ENCODE data around the gene PIP5K1C. TPM values are rescaled to one million over a fixed set of nuclear protein-coding genes. Genes with fewer than 3 reads are reported as not detected.

PIP5K1C gene
- total RNA-seq, 4 donors from 2014 or later: 16.1 to 21.1 (median 17.4) TPM

DNA sequence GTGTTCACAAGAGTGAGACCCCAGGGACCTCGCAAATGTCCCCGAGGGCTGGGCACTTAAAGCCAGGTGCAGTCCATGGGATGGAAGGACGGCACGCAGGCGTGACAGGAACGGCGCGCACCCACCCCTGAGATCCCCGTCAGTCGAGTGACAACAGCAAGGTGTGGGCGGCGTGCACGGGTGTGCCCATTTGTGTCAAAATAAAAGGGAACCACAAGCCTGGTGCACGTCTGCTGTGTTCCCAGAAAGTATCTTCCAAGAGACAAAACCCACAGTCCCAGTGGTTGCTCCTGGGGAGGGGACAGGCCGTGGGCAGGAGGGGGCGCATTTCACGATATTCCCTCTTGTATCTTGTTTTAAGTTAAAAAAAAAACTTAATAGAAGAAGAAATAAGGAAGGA, 58.0 kb downstream of the PIP5K1C start:
- ATAC-seq (ENCODE audit: low FRiP score): no peak
- TF ChIP-seq, protein P1, sequence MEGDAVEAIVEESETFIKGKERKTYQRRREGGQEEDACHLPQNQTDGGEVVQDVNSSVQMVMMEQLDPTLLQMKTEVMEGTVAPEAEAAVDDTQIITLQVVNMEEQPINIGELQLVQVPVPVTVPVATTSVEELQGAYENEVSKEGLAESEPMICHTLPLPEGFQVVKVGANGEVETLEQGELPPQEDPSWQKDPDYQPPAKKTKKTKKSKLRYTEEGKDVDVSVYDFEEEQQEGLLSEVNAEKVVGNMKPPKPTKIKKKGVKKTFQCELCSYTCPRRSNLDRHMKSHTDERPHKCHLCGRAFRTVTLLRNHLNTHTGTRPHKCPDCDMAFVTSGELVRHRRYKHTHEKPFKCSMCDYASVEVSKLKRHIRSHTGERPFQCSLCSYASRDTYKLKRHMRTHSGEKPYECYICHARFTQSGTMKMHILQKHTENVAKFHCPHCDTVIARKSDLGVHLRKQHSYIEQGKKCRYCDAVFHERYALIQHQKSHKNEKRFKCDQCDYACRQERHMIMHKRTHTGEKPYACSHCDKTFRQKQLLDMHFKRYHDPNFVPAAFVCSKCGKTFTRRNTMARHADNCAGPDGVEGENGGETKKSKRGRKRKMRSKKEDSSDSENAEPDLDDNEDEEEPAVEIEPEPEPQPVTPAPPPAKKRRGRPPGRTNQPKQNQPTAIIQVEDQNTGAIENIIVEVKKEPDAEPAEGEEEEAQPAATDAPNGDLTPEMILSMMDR (IDR thresholded peaks at IDR 0.05): no peak
- no peak for DNase-seq (ENCODE audit: low spot score)

DNA sequence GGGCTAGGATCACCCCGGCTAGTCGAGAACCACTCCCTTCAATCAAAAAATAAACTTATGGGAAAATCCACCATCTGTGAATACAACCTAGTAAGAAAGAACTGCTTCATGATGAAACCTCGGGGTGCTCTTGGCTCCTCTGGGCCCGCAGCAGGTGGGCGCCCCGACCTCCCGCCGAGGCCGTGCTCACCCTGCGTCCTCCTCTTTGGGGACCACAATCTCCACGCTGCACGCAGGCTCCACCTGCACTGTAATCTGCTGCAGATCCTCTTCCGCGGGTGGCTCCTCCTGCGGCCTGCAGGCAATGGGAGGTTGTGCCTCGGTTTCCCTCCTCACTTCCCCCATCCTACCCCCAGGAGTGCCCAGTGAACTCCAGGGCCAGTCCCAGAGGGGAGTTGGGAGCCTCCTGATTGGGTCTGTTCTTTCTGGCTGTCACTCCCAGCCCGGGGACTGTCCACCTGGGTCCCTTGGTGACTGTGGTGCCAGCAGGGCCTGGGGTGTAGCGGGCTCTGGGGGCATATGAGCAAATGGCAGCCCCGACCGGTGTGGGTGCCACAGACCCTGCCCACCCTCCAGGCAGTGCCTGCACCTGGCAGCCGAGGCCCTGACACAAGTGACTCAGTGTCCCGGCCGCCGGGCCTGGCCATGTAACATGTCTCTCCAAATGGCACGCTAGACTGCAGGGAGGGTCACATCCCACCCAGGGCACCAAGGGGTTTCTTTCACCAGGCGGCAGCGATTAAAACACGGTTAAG, 58.6 kb downstream of the PIP5K1C start:
- TF ChIP-seq, protein P1 (IDR thresholded peaks at IDR 0.05): no peak
- no peak for ATAC-seq (ENCODE audit: low FRiP score)

GRCh38 chr19:3639479-3639878, 60.8 kb downstream of the PIP5K1C start:
- ATAC-seq (ENCODE audit: low FRiP score) (no peak), DNase-seq (ENCODE audit: low spot score) (no peak)
- TF ChIP-seq, protein P1 (IDR thresholded peaks at IDR 0.05): no peak

More for the DNA sequence above, 58.6 kb downstream of the PIP5K1C start:
- no peak for DNase-seq (ENCODE audit: low spot score)

GRCh38 chr19:3638208-3639193, 61.8 kb downstream of the PIP5K1C start:
- ATAC-seq (ENCODE audit: low FRiP score) (no peak), DNase-seq (ENCODE audit: low spot score) (no peak)
- TF ChIP-seq, protein P1 (IDR thresholded peaks at IDR 0.05): no peak

- DNase-seq (ENCODE audit: low spot score) (no peak), ATAC-seq (ENCODE audit: low FRiP score) (no peak)
- TF ChIP-seq, protein P1 (IDR thresholded peaks at IDR 0.05): no peak
Observed at GRCh38 chr19:3637621-3638020, 62.6 kb downstream of the PIP5K1C start.

- DNase-seq (ENCODE audit: low spot score) (no peak), ATAC-seq (ENCODE audit: low FRiP score) (no peak)
- TF ChIP-seq, protein P1 (IDR thresholded peaks at IDR 0.05): no peak
Observed at GRCh38 chr19:3636962-3637361, 63.3 kb downstream of the PIP5K1C start.
